ENCODE data around the gene UGT2A3. TPM values are rescaled to one million over a fixed set of nuclear protein-coding genes. Genes with fewer than 3 reads are reported as not detected.
"Not testable (repeated sequence)": the region's sequence is repeated elsewhere in the genome, so short reads cannot be mapped to it uniquely, and the experiment has no call there.

UGT2A3 gene
- total RNA-seq, 2 donors from 2014 or later, result not detected

GRCh38 chr4:68950033-68950432 lies 1.6 kb downstream of the UGT2A3 start:
- no peaks in the 10 kb centered on the region for H3K36me3 Mint-ChIP-seq (ENCODE audit: insufficient read depth in 2 of 2)
- H3K27me3 Mint-ChIP-seq (ENCODE audit: low read depth), result no peaks in the 10 kb centered on the region
- H3K9me3 Mint-ChIP-seq, result no peaks in the 10 kb centered on the region
- no peaks in the 10 kb centered on the region for H3K4me1 Mint-ChIP-seq (ENCODE audit: low read depth)
- no peak overlapping the region for H3K27ac Mint-ChIP-seq
- H3K4me3 Mint-ChIP-seq, result no peak overlapping the region
- DNase-seq, result no peak
- no peak for ATAC-seq (replicated peaks in 1 of 2)

DNA sequence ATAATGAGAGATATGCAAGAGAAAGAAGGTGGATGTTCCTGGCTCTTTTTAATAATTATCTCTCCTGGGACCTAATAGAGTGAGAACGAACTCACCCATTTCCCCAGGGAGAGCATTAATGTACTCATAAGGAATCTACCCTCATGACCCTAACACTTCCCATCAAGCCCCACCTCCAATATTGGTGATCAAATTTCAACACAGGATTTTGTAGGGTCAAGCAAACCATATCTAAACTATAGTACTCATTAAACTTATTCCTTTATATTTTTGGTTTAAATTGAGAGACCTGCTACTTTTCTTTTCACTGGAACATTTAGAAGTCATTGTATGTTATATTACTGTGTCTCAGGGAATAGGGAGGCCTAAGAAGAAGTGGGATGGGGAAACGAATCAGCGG lies 2.6 kb downstream of the UGT2A3 start:
- Mint-ChIP-seq H3K4me1 (ENCODE audit: low read depth) (no peaks in the 10 kb centered on the region), H3K27me3 (ENCODE audit: low read depth) (no peaks in the 10 kb centered on the region), H3K36me3 (ENCODE audit: insufficient read depth in 2 of 2) (no peaks in the 10 kb centered on the region), H3K4me3 (no peak overlapping the region), H3K27ac (no peak overlapping the region), H3K9me3 (no peaks in the 10 kb centered on the region)
- no peak for ATAC-seq (replicated peaks in 1 of 2)
- DNase-seq, result no peak

DNA sequence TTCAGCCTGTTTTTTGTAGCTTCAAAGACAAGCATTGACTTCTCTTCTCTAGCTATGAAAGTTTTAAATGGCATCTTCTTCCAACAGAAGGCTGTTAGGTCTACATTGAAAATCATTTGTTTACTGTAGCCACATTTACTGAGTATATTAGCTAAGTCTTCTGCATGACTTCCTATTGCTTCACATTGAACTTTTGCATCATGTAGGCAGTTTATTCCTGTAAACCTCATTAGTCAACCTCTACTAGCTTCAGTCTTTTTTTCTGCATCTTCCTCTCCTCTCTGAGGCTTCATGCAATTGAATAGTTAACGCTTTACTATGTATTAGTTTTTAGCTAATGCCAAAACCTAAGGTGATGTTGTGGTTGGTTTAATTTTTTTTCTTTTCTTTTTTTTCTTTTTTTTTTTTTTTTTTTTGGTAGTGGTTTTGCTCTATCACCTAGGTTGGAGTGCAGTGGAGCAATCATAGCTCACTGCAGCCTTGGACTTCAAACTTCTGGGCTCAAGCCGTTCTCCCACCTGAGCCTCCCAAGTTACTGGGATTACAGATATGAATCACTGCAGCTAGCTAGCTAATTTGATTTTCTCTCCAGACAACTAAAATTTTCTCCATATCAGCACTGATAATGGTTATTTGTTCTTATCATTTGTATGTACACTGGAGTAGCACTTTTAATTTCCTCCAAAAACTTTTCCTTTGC lies 3.4 kb downstream of the UGT2A3 start:
- ATAC-seq (replicated peaks in 1 of 2) (no peak), DNase-seq (no peak)
- Mint-ChIP-seq H3K27me3 (ENCODE audit: low read depth) (no peaks in the 10 kb centered on the region), H3K9me3 (no peaks in the 10 kb centered on the region), H3K36me3 (ENCODE audit: insufficient read depth in 2 of 2) (no peaks in the 10 kb centered on the region), H3K4me1 (ENCODE audit: low read depth) (no peaks in the 10 kb centered on the region), H3K4me3 (no peak overlapping the region), H3K27ac (no peak overlapping the region)

DNA sequence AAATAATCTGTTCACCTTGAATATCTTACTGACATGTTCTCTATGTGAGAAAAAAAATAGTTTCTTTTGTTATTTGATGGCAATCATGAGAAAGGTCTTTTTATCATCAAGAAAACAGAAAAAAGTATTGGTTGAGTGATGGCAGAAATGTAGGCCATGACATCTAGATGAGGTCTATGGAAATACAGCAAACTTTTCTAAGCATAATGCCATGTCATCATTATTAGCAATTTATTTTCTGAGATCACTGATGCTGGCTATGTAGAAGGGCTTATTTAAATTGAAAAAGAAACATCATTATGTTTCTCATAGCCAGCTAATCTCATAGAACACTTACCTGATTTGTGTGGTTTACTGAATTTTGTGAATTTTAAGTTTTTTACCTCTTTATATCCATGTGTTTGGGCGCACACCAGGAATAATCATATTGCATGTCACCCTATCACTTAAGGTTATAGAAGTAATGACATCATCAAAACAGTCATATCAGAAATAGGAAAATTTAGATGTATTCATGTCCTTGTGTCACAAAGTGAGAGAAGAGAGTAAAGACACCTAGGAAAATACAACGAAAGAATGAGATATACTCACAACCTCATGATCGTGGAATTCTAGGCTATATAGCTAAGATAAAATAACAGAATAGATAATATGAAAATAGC lies 22.4 kb downstream of the UGT2A3 start:
- ATAC-seq (replicated peaks in 1 of 2), result no peak
- Mint-ChIP-seq H3K4me3 (no peak overlapping the region), H3K27ac (no peak overlapping the region), H3K9me3 (peaks cover 2% of the 10 kb centered on the region in 2 donors), H3K4me1 (ENCODE audit: low read depth) (no peaks in the 10 kb centered on the region), H3K27me3 (ENCODE audit: low read depth) (no peaks in the 10 kb centered on the region), H3K36me3 (ENCODE audit: insufficient read depth in 2 of 2) (peaks cover 0 to 4% of the 10 kb centered on the region in 2 donors)
- no peak for DNase-seq

DNA sequence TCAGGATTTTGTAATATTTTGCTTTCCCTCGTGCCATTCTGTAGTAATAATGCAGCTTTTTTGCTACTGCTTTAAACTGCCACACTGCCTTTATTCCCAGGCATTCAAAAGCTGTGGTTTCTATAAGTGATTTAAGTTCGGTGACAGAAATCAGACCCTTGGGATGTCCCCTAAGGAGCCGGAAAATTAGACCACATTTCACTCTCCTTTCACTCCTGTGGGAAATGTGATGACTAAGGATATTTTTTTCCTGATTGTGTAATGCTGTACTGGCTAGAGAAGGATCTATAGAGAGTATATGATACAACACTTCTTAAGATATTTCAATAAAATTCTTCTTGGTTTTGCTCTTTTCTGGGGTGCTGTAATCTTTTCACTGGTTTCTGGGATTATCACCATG lies 24.4 kb downstream of the UGT2A3 start:
- ATAC-seq (replicated peaks in 1 of 2), result no peak
- Mint-ChIP-seq H3K27ac (no peak overlapping the region), H3K36me3 (ENCODE audit: insufficient read depth in 2 of 2) (peaks cover 0 to 4% of the 10 kb centered on the region in 2 donors), H3K4me1 (ENCODE audit: low read depth) (no peaks in the 10 kb centered on the region), H3K4me3 (no peak overlapping the region), H3K9me3 (peaks cover 2 to 4% of the 10 kb centered on the region in 2 donors), H3K27me3 (ENCODE audit: low read depth) (no peaks in the 10 kb centered on the region)
- no peak for DNase-seq

DNA sequence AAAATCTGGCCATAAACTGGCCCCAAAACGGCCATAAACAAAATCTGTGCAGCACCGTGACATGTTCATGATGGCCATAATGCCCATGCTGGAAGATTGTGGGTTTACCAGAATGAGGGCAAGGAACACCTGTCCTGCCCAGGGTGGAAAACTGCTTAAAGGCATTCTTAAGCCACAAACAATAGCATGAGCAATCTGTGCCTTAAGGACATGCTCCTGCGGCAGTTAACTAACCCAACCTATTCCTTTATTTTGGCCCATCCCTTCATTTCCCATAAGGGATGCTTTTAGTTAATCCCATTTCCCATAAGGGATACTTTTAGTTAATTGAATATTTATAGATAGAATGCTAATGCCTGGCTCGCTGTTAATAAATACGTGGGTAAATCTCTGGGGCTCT lies 29.4 kb downstream of the UGT2A3 start:
- H3K4me1 Mint-ChIP-seq (ENCODE audit: low read depth); H3K27ac Mint-ChIP-seq; DNase-seq; H3K36me3 Mint-ChIP-seq (ENCODE audit: insufficient read depth in 2 of 2); H3K9me3 Mint-ChIP-seq; H3K27me3 Mint-ChIP-seq (ENCODE audit: low read depth); H3K4me3 Mint-ChIP-seq; ATAC-seq (replicated peaks in 1 of 2): not testable (repeated sequence)

- DNase-seq, result no peak
- no peak overlapping the region for H3K27ac Mint-ChIP-seq
- H3K4me3 Mint-ChIP-seq, result no peak overlapping the region
- no peaks in the 10 kb centered on the region for H3K27me3 Mint-ChIP-seq (ENCODE audit: low read depth)
- peaks cover 0 to 3% of the 10 kb centered on the region in 2 donors for H3K9me3 Mint-ChIP-seq
- no peaks in the 10 kb centered on the region for H3K36me3 Mint-ChIP-seq (ENCODE audit: insufficient read depth in 2 of 2)
- ATAC-seq (replicated peaks in 1 of 2), result no peak
- H3K4me1 Mint-ChIP-seq (ENCODE audit: low read depth), result no peaks in the 10 kb centered on the region
Measured at GRCh38 chr4:68921051-68921450, 30.6 kb downstream of the UGT2A3 start.

- Mint-ChIP-seq H3K27ac (no peak overlapping the region), H3K4me1 (ENCODE audit: low read depth) (no peaks in the 10 kb centered on the region), H3K36me3 (ENCODE audit: insufficient read depth in 2 of 2) (no peaks in the 10 kb centered on the region), H3K27me3 (ENCODE audit: low read depth) (no peaks in the 10 kb centered on the region), H3K4me3 (no peak overlapping the region), H3K9me3 (peaks cover 2% of the 10 kb centered on the region in 2 donors)
- ATAC-seq (replicated peaks in 1 of 2), result no peak
- DNase-seq, result no peak
Measured at GRCh38 chr4:68917016-68917415, 34.6 kb downstream of the UGT2A3 start.

DNA sequence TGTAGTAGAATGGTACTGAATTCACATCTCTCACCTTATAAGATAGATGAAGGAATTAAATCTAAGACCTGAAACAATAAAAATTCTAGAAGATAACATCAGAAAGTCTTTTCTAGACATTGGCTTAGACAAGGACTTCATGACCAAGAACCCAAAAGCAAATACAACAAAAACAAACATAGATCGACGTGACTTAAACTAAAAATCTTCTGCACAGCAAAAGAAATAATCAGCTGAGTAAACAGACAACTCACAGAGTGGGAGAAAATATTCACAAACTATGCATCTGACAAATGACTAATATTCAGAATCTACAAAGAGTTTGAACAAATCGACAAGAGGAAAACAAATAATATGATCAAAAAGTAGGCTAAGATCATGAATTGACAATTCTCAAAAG lies 38.8 kb downstream of the UGT2A3 start:
- Mint-ChIP-seq H3K4me3 (no peak overlapping the region), H3K9me3 (peaks cover 0 to 2% of the 10 kb centered on the region in 2 donors), H3K36me3 (ENCODE audit: insufficient read depth in 2 of 2) (no peaks in the 10 kb centered on the region), H3K27me3 (ENCODE audit: low read depth) (no peaks in the 10 kb centered on the region), H3K27ac (no peak overlapping the region), H3K4me1 (ENCODE audit: low read depth) (no peaks in the 10 kb centered on the region)
- ATAC-seq (replicated peaks in 1 of 2) (no peak), DNase-seq (no peak)

DNA sequence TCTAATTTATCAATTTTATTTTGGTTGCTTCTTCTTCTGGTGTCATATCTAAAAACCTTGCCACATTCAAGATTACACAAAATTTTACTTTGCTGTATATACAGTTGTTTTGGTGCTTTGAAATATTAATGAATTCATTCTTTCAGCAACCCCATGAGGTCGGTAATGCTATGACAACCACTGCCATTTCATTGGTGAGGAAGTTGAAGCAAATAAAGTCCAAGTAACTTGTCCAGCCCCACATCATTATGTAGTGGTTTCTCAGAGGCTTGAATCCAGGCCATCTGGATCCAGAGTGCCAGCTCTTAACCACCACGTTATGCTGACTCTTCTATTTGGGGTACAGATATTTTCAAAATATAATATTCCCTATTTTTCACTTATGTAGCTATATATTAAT lies 42.2 kb downstream of the UGT2A3 start:
- DNase-seq (no peak), ATAC-seq (replicated peaks in 1 of 2) (no peak)
- Mint-ChIP-seq H3K36me3 (ENCODE audit: insufficient read depth in 2 of 2) (no peaks in the 10 kb centered on the region), H3K9me3 (peaks cover 0 to 2% of the 10 kb centered on the region in 2 donors), H3K27me3 (ENCODE audit: low read depth) (no peaks in the 10 kb centered on the region), H3K4me3 (no peak overlapping the region), H3K4me1 (ENCODE audit: low read depth) (no peaks in the 10 kb centered on the region), H3K27ac (no peak overlapping the region)

DNA sequence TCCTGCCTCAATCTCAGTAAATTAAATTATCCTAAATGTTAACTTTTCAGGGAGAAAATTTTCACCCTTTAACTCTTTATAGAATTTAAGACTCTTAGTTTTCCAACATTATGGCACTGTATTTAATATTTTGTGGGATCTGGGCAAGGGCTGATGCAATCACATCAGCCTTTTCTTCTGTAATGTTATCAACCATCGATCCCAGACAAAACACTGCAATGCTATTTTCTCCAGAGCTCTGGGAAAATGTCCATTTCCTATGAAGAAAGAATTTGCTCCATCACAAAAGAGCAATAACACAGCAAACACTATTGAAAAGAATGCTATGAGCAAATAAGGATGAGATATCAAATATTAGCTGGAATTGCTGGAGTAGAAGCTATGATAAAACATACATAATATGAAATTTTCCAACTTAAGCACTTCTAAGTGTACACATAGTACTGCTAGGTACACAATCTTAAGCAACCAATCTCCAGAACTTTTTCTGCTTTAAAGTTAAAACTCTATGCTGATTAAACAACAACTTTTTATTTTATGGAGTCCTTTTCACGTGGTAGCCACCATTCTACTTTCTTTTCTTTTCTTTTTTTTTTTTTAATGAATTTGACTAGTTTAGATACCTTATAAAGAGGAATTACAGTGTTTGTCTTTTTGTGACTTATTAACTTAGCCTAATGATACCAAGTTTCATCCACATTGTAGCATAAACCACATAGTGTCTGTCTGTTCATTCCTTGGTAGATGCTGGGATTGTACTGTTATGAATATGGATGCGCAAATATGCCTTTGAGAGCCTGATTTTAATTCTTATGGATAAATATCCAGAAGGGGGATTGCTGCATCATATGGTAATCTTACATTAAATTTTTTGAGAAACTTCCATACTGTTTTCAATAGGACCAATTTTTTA lies 43.6 kb downstream of the UGT2A3 start:
- no peaks in the 10 kb centered on the region for H3K4me1 Mint-ChIP-seq (ENCODE audit: low read depth)
- no peak overlapping the region for H3K27ac Mint-ChIP-seq
- H3K36me3 Mint-ChIP-seq (ENCODE audit: insufficient read depth in 2 of 2), result no peaks in the 10 kb centered on the region
- DNase-seq, result no peak
- no peak for ATAC-seq (replicated peaks in 1 of 2)
- peaks cover 0 to 2% of the 10 kb centered on the region in 2 donors for H3K9me3 Mint-ChIP-seq
- H3K4me3 Mint-ChIP-seq, result no peak overlapping the region
- no peaks in the 10 kb centered on the region for H3K27me3 Mint-ChIP-seq (ENCODE audit: low read depth)

GRCh38 chr4:68907245-68907644 lies 44.4 kb downstream of the UGT2A3 start:
- H3K9me3 Mint-ChIP-seq, result no peaks in the 10 kb centered on the region
- H3K4me1 Mint-ChIP-seq (ENCODE audit: low read depth), result no peaks in the 10 kb centered on the region
- no peaks in the 10 kb centered on the region for H3K27me3 Mint-ChIP-seq (ENCODE audit: low read depth)
- H3K4me3 Mint-ChIP-seq, result no peak overlapping the region
- ATAC-seq (replicated peaks in 1 of 2), result no peak
- no peaks in the 10 kb centered on the region for H3K36me3 Mint-ChIP-seq (ENCODE audit: insufficient read depth in 2 of 2)
- no peak overlapping the region for H3K27ac Mint-ChIP-seq
- DNase-seq, result no peak

DNA sequence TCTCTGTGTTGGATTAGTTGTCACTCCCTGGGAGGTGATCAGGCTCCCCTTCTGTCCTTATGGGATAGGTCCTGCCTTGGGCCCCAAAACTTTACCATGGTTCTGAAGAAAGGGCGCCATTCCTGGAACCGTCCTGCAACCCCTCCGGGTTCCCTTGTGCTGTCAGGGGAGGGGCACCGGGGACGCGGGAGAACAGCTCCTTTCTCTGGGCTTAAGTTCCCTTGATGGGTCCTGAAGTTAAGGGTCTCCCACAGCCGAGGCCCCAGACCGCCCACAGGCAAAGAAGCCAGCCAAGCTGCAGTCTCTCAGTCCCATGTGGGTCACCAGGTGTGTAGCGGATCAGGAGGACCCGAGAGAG lies 44.8 kb downstream of the UGT2A3 start:
- Mint-ChIP-seq H3K9me3 (no peaks in the 10 kb centered on the region), H3K27me3 (ENCODE audit: low read depth) (no peaks in the 10 kb centered on the region), H3K36me3 (ENCODE audit: insufficient read depth in 2 of 2) (no peaks in the 10 kb centered on the region), H3K27ac (no peak overlapping the region), H3K4me1 (ENCODE audit: low read depth) (no peaks in the 10 kb centered on the region), H3K4me3 (no peak overlapping the region)
- DNase-seq (no peak), ATAC-seq (replicated peaks in 1 of 2) (no peak)

Data from activated T-cell treated with anti-CD3 and anti-CD28 coated beads, Interleukin-2, amount 50 U/mL, for 72 hours (primary cell).